GM18858 (cell line): Measurements from ENCODE around the gene TMEM94.
"Not testable (repeated sequence)": the region's sequence is repeated elsewhere in the genome, so short reads cannot be mapped to it uniquely, and the experiment has no call there.

Source experiments
- ATAC-seq: cut with Tn5 transposase; IDR thresholded peaks from one replicate; pipeline ENCODE4 v1.9.1; 2021; ENCODE audit not compliant: unreplicated experiment

The TMEM94 gene

DNA sequence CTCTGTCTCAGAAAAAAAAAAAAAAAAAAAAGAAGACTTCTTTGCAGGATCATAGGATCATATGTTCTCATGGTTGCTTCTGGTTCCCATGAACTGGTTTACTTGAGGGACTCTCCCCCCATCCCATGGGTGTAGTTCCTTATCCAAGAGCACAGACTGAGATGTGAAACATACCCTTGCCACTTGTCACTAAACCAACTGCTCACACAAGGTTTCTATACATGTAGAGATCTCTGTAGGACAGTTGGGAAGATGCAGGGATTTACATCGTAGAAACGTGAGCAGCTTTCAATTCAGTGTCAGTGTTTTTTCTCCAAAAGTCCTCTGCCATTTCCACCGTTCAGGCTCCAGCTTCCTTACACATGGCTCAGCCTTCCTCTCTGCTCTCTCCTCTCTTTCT is 11.1 kb upstream of the TMEM94 start:
- ATAC-seq: no peak

DNA sequence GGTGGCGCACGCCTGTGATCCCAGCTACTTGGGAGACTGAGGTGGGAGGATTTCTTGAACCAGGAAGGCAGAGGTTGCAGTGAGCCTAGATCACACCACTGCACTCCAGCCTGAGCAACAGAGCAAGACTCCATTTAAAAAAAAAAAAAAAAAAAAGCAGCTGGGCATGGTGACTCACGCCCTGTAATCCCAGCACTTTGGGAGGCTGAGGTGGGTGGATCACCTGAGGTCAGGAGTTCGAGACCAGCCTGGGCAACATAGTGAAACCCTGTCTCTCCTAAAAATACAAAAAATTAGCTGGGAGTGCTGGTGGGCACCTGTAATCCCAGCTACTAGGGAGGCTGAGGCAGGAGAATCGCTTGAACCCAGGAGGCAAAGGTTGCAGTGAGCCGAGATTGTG is 10.5 kb upstream of the TMEM94 start:
- not testable (repeated sequence) for ATAC-seq

DNA sequence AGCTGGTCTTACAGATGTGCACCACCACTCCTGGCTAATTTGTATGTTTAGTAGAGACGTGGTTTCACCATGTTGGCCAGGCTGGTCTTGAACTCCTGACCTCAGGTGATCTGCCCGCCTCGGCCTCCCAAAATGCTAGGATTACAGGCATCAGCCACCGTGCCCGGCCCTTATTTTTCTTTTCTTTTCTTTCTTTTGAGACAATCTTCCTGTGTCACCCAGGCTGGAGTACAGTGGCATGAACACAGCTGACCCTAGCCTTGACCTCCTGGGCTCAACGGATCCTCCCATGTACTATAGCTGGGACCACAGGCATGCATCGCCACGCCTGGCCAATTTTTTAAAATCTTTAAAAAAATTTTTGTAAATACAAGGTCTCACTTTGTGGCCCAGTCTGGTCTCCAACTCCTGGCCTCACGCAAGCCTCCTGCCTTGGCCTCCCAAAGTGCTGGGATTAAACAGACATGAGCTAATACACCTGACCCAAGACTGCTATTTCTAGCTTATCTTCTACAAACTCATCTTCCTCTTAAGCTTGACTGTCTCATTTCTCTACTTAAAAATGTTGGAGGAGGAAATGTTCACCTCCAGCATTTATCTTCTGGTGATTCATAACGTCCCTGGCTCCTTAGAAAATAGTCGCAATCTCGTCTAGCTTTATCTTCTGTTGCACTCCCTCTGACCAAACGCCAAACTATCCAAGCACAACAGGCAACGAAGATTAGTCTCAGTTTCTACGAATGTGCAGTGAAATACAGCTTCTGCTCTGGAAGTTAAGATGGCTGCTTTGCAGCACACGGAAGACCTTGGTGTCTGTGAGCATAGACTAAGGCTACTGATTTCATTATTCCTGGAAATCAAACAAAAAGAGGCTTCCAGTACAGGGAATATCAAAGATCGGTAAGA is 8.2 kb upstream of the TMEM94 start:
- no peak for ATAC-seq

DNA sequence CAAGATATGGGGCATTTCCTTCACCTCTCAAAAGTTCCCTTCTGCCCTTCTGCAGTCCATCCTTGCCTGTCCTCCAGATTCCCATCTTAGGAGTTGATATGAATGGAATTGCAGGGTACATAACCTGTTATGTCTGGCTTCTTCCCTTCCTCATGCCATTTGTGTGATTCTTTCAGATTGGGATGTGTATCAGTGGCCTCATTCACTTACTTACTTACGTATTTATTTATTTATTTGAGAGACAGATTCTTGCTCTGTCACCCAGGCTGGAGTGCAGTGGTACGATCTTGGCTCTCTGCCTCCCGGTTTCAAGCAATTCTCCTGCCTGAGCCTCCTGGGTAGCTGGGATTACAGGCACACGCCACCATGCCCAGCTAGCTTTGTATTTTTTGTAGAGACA is 6.2 kb upstream of the TMEM94 start:
- no peak for ATAC-seq

DNA sequence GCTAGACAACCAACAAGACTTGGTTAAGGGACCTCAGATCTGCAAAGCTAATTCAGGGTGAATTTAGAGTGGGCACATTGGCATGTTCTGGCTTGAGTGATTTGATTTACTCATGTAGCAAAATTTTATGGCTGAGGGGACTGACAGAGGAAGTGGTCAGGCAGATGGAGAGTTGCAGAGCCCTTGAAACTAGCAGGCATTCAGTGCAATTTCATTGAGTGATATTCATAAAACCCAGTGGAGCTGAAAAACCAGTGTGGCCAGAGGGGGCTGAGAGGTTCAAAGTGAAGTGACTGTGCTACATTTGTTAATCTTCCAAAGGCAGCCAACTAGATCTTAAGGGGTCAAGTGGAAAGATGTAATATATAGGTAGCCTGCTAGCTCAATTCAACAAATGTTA is 2.2 kb upstream of the TMEM94 start:
- no peak for ATAC-seq

DNA sequence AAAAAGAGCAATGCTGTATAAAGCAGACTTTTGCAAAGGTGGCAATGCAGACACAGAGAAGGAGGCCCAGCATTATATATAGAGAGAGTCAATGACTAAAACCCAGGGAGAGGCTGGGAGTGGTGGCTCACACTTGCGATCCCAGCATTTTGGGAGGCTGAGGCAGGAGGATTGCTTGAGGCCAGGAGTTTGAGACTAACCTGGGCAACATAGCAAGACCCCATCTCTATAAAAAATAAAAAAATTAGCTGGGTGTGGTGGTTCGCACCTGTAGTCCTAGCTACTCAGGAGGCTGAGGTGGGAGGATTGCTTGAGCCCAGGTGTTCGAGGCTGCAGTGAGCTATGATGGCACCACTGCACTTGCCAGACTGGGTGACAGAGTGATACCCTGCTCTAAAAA is 1.8 kb upstream of the TMEM94 start:
- not testable (repeated sequence) for ATAC-seq

DNA sequence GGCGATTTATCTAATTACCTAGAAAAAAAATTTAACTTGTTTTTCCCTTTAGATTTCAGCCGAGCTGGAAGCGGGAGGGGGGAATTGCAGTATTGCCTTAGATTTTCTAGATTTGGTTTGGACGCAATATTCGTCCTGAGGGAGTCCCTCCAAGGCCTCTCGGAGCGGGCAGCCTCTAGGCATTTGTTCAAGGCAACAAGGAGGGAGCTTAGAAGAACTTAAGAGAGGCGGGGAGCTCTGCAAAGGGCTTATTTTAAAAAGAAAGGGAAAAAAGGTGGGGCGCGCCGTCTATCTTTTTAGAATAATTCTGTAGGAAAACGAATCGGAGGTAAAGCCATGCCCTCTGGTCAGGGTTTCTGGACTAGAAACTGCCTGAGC is 407 bp upstream of the TMEM94 start:
- ATAC-seq: no peak

DNA sequence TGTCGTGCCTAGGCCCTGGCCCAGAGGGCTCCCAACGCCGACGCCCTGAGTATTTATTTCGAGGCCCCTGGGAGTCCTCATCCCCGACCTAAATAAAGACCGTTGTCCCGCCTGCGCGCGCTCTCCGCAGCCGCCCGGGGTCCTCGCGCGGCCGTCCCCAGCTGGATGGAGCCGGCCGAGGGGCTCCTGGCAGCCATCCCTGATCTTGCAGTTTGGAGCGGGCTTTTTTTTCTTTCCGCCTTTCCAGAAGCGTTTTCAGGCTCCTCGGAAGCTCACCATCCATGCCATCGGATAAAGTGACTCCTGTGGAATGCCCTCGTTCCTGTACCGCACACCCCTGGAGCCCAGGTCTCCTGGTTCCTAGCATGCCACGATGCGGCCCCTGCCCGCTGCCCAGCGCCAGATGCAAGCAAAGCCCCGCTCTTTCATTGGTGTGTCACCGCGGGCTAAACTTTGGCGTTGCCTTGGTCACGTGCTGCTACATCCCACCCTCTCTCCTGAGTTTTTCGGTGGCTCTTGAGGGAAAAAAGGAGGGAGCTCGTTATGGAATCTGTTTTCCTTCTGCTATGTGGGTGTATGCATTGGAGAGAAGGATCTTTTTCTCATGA is 716 bp downstream of the TMEM94 start:
- no peak for ATAC-seq

DNA sequence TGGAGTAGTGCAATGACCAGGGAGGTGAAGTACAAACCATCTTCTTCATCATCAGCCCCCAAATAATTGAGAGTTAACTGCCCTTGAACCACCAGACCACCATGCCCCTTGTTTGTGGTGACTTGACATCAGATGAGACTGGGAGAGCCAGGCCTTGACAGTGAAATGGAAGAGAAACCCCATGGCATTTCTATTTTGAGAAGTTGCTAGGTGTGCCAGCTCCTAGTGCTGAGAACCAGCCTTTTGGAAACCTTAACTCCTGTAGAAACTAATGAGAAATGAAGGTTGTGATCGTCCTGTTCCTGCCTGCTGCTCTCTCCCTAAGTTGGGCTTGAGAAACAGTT is 2.8 kb downstream of the TMEM94 start:
- no peak for ATAC-seq

DNA sequence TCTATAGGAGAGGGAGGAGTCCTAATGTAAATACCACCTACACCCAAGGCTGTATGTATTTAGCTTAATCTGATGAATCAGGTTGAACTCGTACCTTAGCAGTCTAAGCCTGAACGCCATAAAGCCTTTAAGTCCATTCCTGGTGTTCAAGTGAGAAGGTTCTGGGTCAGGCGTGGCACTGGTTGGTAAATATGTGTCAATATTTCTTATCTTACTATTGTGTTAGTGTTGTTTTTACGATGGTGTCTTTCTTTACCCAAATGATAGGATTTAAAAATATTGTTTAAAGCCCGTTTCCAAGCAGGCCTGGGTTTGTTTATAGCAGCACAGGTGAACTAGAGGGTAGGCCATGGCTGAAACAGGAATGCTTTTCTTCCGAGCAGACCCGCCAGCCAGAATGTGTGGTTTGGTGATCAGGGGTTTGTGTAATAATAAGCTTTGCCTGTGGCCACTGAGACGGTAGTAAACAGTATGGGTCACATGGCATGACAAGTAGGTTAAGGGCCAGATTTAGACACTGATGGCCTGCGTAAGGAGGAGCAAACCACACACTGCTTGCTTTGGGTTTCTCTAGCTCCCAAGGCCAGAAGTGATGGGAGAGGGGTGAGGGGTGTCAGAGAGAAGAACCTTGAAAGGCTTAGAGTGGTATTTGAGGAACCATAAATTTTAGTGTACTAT is 3.3 kb downstream of the TMEM94 start:
- ATAC-seq: no peak

DNA sequence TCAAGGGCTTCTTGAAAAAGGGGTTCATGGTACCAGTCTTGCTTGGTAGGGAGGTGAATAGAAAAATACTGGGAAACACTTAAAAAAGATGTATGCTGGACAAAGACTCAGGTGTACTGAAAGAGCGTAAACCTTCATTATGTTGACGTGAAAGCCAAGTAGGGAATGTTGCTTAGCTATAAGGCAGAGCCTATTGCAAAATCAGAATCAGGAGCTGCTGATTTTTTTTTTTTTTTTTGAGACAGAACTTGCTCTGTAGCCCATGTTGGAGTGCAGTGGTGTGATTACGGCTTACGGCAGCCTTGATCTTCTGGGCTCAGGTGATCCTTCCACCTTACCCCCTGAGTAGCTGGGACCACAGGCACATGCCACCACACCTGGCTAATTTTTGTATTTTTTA is 3.9 kb downstream of the TMEM94 start:
- ATAC-seq: no peak

DNA sequence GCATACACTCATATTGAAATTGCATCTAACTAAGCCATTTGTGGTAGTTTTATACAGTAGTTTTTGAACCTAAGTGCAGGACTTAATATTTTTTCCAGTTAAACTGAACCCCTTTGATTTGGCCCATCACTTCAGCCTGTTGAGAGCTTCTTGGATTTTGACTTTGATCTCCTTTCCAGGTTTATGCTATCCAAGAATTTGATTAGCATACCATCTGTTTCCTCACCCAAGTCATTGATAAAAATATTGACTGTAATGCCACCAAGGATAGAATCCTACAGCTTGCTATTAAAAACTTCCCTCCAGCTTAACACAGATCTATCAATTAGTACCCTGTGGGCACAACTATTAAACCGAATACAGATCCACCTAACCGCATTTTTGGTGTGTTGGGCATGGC is 7.2 kb downstream of the TMEM94 start:
- no peak for ATAC-seq

DNA sequence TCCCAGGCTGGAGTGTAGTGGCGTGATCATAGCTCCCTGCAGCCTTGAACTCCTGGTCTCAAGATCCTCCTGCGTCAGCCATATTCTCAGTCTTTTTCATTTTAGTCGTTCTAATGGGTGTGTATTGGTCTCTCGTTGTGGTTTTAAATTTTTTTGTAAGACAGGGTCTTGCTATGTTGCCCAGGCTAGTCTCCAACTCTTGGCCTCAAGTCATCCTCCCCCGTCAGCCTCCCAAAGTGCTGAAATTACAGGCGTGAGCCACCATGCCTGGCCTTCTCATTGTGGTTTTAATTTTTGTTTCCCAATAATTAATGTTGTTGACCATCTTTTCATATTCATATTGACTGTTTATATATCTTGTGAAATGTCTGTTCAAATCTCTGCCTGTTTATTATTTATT is 8.6 kb downstream of the TMEM94 start:
- ATAC-seq: no peak

DNA sequence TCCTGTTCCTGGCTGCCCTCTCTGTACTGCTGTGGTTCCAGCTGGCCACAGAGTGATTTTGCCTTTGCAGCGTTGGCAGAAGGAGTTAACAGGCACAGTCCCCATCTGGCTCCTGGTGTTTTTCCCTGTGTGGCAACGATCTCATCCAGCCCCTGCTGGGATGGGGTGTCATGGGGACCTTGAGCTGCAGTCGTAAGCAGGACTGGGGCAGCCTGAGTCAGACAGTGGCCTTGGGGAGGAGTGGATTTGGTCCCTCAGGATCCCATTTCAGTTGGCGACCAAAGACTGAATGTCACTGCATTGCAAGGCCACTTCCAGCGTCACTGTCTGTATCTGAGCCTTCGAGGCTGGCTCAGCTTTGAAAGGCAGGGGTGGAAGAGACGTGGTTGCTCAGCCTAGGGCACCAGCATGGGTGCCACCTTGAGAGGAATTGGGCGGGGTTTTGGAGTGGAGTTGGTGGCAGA is 11.9 kb downstream of the TMEM94 start:
- no peak for ATAC-seq

DNA sequence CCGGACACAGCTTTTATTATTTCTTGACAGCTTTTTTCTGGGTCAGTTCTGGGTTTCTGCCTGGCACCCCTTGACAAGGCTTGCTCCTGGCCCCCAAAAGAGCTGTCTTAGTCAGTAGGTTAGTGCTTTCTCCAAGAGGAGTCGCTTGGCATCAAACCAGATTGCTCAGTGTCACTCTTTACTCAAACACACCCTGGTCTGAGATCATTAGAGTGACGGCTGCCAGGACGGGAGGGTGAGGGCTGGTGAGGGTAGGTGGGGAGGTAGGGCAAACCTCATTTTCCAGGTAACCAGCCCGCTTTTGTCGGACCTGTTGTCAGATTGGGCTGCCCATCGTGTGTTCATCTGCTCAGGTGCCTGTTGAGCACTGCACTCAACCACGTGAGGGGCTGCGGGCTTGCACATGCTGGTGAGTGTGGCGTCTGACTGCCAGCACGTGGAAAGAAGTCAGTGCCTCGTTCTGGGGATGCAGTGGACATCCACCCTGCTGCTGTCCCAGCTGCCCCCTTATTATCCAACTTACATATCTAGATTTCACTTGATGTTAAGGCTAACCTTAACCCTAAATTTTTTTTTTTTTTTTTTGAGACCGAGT is 12.4 kb downstream of the TMEM94 start:
- no peak for ATAC-seq

DNA sequence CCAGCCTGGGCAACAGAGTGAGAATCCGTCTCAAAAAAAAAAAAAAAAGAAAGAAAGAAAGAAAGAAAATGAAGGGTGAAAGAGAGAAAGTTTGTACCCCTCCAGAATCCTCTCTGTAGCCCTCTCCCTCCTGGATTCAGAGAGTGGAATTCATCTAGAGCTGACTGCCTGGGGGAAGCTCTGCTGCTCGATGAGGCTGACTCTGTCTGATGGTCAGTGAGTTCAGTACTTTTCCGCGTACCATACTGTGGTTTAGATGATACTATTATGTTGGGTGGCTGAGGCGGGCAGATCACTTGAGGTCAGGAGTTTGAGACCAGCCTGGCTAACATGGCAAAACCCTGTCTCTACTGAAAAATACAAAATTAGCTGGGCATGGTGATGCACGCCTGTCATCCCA is 14.8 kb downstream of the TMEM94 start:
- ATAC-seq: no peak

DNA sequence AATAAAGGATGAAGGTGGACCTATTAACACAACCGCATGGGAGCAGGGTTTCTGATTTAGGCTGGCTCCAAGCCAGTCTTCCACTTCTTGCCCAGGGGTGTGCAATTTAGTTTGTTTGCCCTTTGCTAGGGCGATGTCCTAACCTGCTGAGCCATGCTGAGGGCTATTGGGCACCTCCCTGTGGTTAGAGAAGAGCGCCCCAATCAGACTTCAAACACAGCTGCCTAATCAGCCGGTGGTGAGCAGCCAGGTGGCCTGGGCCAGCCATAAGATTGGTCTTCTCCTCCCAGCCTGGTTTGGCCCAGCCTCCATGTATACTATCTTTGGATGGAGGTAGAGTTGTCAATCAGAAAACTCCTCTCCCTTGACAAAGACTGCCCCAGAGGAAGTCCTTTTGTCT is 15.7 kb downstream of the TMEM94 start:
- ATAC-seq: no peak

DNA sequence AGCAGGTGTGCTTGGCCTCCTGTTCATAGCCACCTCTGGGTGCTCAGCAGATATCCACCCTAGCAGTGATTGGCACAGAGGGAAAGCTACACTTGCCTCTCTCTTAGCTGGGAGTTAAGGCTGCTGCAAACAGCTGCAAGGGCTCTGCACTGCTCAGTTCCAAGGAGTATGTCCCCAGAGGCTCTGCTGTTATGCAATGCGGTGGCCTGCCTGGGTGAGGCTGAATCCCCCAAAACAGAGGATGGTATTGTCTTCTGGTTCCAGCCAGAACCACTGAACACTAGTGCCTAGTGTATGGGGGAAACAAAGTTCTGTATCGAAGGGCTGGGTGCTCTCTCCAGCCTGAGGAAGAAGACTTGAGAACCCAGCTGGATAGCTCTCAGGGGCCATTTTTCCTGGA is 16.8 kb downstream of the TMEM94 start:
- no peak for ATAC-seq

DNA sequence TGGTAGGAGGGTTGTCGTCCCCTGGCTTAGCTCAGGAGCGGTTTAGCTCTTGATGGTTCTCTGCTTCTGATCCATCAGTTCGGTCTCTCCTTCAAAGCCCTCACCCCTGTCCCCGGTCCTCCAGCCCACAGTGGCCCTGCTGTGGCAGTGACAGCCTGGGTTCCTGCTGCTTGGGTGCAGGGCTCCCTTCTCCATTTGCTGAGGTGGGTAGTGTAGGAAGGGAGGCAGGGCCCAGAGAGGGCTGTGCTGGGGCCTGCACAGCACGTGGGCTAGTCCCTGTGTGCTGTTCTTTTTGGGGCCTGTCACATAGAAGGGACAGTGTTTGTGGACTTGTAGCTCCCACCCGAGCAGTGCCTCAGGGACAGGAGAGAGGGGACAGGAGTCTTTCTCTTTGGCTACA is 18.3 kb downstream of the TMEM94 start:
- ATAC-seq: no peak

DNA sequence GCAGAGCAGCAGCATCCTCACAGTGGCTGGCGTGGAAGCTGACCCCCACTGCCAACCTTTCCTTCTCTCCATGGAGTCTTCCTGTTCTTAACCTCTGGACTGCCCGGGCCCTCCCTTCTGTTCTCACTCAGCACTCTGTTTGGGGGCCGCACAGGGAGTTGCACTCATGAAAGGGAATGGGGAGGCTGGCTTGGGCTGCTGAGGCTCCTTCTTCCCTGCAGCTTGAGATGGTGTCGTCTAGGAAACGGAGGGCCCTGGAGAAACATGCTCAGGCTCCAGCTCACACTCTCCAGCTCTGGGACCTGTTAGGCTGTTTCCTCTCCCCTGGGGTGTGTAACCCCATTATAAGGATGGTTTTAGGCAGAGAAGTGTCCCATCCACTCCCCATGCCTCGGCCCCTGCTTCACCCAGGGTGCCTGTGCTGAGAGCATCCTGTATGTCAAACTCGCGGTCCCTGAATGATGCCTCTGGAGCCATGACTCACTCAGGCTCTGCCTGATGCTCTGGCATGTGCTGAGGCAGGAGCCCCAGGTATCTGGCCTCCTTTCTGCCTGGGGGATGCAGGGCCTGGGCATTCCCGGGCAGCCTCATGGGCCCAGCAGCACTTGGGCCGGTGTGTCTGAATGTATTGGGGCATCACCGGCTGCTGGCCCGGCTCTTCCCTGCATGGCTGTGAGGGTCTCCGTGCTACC is 18.9 kb downstream of the TMEM94 start:
- no peak for ATAC-seq

DNA sequence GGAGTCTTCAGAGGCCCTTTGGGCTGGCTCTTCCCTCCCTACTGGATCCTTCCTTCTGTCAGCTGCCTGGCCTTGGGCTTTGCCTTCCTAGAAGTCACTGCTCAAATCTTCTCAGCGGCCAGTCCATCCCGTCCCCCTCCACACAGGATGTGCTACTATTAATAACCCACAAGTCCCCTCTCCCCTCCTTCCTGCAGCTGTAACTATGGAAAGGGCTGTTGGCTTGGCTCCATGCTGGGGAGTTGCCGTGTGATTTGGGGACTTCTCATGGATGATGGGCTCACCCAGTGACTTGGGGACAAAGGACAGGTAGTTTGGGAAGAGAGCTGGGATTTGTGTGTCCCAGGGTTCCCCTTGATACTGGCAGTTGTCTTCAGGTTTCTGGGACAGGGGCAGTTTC is 19.4 kb downstream of the TMEM94 start:
- ATAC-seq: no peak
